Activated naive CD8-positive, alpha-beta T cell treated with anti-CD3 and anti-CD28 coated beads for 36 hours (primary cell): Measurements from ENCODE around the gene MYH10. TPM values are rescaled to one million over a fixed set of nuclear protein-coding genes. Genes with fewer than 3 reads are reported as not detected.

Source experiments
- DNase-seq: peaks from one replicate; pipeline ENCODE4 v3.0.0; 2021
- H3K27ac Mint-ChIP-seq: one replicate; pipeline ENCODE4 v1.8.0; 2022; ENCODE audit warnings: mild to moderate bottlenecking, moderate library complexity, mixed read lengths
- H3K27me3 Mint-ChIP-seq: one replicate; pipeline ENCODE4 v1.8.0; 2022; ENCODE audit warnings: mild to moderate bottlenecking, mixed read lengths
- H3K36me3 Mint-ChIP-seq: one replicate; pipeline ENCODE4 v1.8.0; 2021; ENCODE audit warnings: mild to moderate bottlenecking, mixed read lengths
- H3K4me1 Mint-ChIP-seq: one replicate; pipeline ENCODE4 v1.8.0; 2021; ENCODE audit warnings: mixed read lengths
- H3K4me3 Mint-ChIP-seq: one replicate; pipeline ENCODE4 v1.8.0; 2022; ENCODE audit warnings: mild to moderate bottlenecking, moderate library complexity, mixed read lengths
- H3K9me3 Mint-ChIP-seq: one replicate; pipeline ENCODE4 v1.8.0; 2022; ENCODE audit warnings: mixed read lengths
- total RNA-seq, 2 experiments: library from RNA; stranded (reverse); gene quantifications; one replicate each; pipeline ENCODE4 v1.2.3, GENCODE V29; 2021

The MYH10 gene
- total RNA-seq, 2 experiments from 2014 or later = 20.1 to 22.3 TPM

- no peaks in the 10 kb centered on the region for H3K9me3 Mint-ChIP-seq
- peaks cover 35% of the 10 kb centered on the region for H3K4me1 Mint-ChIP-seq
- DNase-seq = no peak
- H3K36me3 Mint-ChIP-seq = peaks cover 18% of the 10 kb centered on the region
- peak overlapping the region; percentile 89 for H3K4me3 Mint-ChIP-seq
- H3K27ac Mint-ChIP-seq = peak overlapping the region; percentile 92
- H3K27me3 Mint-ChIP-seq = no peaks in the 10 kb centered on the region
Observed at GRCh38 chr17:8436844-8437171, 193.7 kb downstream of the MYH10 start.

- DNase-seq = peak; percentile 72
- Mint-ChIP-seq H3K4me1 (peaks cover 30% of the 10 kb centered on the region), H3K4me3 (peak overlapping the region; percentile 89), H3K9me3 (no peaks in the 10 kb centered on the region), H3K36me3 (peaks cover 18% of the 10 kb centered on the region), H3K27me3 (no peaks in the 10 kb centered on the region), H3K27ac (peak overlapping the region; percentile 92)
Observed at GRCh38 chr17:8436169-8436843, 194.2 kb downstream of the MYH10 start.

GRCh38 chr17:8435245-8436168, 195.0 kb downstream of the MYH10 start, which contains the start of gene NDEL1:
Gene NDEL1, plus strand, starts transcription at chr17:8435884. Its CDS starts 8,388 bp downstream, at chr17:8444272.
- peak; percentile 100 for DNase-seq
- H3K27ac Mint-ChIP-seq = peak within 1 kb of the TSS; percentile 92
- H3K9me3 Mint-ChIP-seq = no peaks in the 10 kb centered on the region
- H3K36me3 Mint-ChIP-seq = peaks cover 13% of the 10 kb centered on the region
- H3K27me3 Mint-ChIP-seq = no peaks in the 10 kb centered on the region
- peaks cover 24% of the 10 kb centered on the region for H3K4me1 Mint-ChIP-seq
- H3K4me3 Mint-ChIP-seq = peak within 1 kb of the TSS; percentile 91

- Mint-ChIP-seq H3K4me1 (peaks cover 4% of the 10 kb centered on the region), H3K9me3 (no peaks in the 10 kb centered on the region), H3K27ac (no peak overlapping the region), H3K27me3 (no peaks in the 10 kb centered on the region), H3K36me3 (no peaks in the 10 kb centered on the region), H3K4me3 (no peak overlapping the region)
- DNase-seq = no peak
Observed at GRCh38 chr17:8430966-8431365, 199.6 kb downstream of the MYH10 start.

- Mint-ChIP-seq H3K36me3 (no peaks in the 10 kb centered on the region), H3K27ac (no peak overlapping the region), H3K9me3 (no peaks in the 10 kb centered on the region), H3K27me3 (no peaks in the 10 kb centered on the region), H3K4me1 (no peaks in the 10 kb centered on the region), H3K4me3 (no peak overlapping the region)
- no peak for DNase-seq
Observed at GRCh38 chr17:8426802-8427201, 203.7 kb downstream of the MYH10 start.

- no peak for DNase-seq
Observed at GRCh38 chr17:8426094-8426720, 204.3 kb downstream of the MYH10 start.

More at GRCh38 chr17:8426094-8426720, 204.3 kb downstream of the MYH10 start:
- no peaks in the 10 kb centered on the region for H3K36me3 Mint-ChIP-seq
- H3K9me3 Mint-ChIP-seq = no peaks in the 10 kb centered on the region
- H3K4me1 Mint-ChIP-seq = no peaks in the 10 kb centered on the region
- H3K4me3 Mint-ChIP-seq = no peak overlapping the region
- H3K27ac Mint-ChIP-seq = no peak overlapping the region
- H3K27me3 Mint-ChIP-seq = no peaks in the 10 kb centered on the region

Other genes starting within 250 kb of the MYH10 start
- 1,000 to 10,000 TPM; 2,835 to 2,863 TPM for gene RPL26, start 247.5 kb downstream of the MYH10 start, total RNA-seq
- under 1 TPM; 0.14 to 0.22 TPM for gene RNF222, start 232.9 kb downstream of the MYH10 start, total RNA-seq
- gene NDEL1, start 194.8 kb downstream of the MYH10 start, total RNA-seq = 10 to 100 TPM; 37.5 to 47.8 TPM
- gene CCDC42, start 114.1 kb upstream of the MYH10 start, total RNA-seq = under 1 TPM; 0.16 to 0.41 TPM
- gene SPDYE4, start 127.8 kb upstream of the MYH10 start, total RNA-seq = not detected
- gene MFSD6L, start 168.6 kb upstream of the MYH10 start, total RNA-seq = not detected
- 1 to 10 TPM in 1 of 2 experiments, under 1 TPM in 1; 0.88 to 1.0 TPM for gene PIK3R6, start 236.9 kb upstream of the MYH10 start, total RNA-seq